Measurements from ENCODE around the gene AOAH.
"Not testable (repeated sequence)": the region's sequence is repeated elsewhere in the genome, so short reads cannot be mapped to it uniquely, and the experiment has no call there.

The AOAH gene

DNA sequence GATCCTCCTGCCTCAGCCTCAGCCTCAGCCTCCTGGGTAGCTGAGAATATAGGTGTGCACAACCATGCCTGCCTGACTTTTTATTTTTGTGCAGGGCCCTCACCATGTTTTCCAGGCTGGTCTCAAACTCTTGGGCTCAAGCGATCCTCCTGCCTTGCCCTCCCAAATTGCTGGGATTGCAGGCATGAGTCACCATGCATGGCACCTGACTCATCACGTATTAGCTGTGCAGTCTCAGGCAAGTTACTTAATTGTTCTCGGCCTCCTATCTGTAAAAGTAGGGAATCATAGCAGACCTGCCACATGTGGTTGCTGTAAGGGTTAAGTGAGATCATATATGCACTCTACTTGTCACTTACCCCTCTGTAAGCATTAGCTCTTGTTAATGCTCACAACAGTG lies 217.5 kb downstream of the AOAH start:
- no peak for DNase-seq (ENCODE audit: low spot score)

DNA sequence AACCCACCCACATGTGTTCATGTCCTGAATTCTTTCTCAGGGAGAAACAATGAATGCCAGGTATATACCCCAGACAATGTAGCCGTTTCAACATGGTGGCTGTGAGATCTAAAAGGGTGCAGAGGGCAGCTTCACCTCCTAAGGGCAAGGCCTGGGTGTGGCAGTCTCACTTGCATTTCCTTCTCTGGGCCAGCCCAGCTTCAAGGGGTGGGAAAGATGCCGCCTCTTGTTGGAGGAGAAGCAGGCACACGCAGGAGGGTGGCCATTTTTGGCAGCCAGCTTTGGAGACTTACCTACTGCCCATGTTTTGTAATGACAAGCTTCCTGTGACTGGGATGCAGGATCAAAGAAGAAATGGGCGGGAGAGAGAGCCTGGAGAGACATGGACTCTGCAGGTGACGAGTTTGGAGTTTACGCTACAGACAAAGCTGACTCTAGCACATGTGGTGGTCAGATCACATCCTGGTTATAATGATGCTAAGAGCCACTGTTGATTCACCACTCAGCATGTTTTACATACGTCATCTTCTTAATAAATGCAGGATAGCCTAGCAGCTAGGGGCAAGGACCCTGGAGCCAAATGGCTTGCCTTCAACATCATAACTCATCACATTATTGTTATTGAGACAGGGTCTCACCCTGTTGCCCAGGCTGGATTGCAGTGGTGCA lies 218.0 kb downstream of the AOAH start:
- no peak for DNase-seq (ENCODE audit: low spot score)

DNA sequence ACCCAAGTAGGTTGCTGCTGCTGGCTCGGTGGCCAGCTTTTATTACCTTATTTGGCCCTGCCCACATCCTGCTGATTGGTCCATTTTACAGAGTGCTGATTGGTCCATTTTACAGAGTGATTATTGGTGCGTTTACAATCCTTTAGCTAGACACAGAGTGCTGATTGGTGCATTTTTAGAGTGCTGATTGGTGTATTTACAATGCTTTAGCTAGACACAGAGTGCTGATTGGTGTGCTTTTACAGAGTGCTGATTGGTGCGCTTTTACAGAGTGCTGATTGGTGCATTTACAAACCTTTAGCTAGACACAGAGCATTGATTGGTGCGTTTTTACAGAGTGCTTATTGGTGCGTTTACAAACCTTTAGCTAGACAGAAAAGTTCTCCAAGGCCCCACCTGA lies 219.7 kb downstream of the AOAH start:
- not testable (repeated sequence) for DNase-seq (ENCODE audit: low spot score)

DNA sequence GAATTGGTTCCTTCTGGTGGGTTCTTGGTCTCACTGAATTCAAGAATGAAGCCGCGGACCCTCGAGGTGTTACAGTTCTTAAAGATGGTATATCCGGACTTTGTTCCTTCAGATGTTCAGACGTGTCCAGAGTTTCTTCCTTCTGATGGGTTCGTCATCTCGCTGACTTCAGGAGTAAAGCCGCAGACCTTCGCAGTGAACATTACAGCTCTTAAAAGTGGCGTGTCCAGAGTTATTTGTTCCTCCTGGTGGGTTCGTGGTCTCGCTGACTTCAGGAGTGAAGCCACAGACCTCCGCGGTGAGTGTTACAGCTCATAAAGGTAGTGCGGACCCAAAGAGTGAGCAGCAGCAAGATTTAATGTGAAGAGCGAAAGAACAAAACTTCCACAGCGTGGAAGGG lies 220.1 kb downstream of the AOAH start:
- not testable (repeated sequence) for DNase-seq (ENCODE audit: low spot score)

DNA sequence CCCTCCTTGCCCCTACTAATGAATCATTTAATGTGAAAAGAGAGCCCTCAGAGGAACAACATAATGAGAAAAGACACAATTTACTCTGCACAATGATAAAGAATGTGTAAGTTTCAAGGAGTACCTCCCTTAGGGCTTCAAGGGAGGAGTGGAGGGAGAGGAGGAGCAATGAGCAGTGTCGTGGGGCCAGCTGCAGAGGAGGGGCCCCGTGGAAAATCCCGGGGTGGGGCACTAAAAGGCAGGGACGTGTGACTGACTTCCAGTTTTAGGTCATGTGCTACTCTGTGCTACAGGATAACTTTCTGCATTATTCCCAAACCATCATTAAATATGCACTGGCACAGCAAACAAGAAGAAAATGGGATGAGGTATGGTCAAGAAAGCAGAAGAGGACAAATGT lies 226.5 kb downstream of the AOAH start:
- no peak for DNase-seq (ENCODE audit: low spot score)

DNA sequence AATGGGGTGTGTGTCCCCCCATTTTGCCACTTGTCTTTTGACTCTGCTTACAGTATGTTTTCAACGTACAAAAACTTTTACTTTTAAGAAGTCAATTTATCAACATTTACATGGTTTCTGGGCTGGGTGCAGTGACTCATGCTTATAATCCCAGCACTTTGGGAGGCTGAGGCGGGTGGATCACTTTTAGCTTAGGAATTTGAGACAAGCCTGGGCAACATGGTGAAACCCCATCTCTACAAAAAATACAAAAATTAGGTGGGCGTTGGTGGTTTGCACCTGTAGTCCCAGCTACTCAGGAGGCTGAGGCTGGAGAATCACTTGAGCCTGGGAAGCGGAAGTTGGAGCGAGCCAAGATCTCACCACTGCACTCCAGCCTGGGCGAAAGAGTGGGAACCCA lies 227.1 kb downstream of the AOAH start:
- DNase-seq (ENCODE audit: low spot score) = not testable (repeated sequence)

DNA sequence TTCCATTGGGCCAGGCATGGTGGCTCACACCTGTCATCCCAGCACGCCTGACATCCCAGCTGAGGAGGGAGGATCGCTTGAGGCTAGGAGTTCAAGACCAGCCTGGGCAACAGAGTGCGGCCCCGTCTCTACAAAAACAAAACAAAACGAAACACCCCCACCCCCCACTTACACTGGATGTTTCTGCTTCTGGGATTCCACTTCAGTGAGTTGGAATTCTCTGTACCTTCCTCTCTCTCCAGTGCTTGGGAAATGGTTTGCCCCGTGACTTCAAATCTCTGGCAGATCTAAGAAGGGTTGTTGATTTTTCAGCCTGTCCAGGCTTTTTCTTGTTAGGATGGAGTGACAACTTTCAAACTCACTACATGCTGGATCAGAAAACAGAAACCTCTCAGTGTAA lies 227.7 kb downstream of the AOAH start:
- no peak for DNase-seq (ENCODE audit: low spot score)

DNA sequence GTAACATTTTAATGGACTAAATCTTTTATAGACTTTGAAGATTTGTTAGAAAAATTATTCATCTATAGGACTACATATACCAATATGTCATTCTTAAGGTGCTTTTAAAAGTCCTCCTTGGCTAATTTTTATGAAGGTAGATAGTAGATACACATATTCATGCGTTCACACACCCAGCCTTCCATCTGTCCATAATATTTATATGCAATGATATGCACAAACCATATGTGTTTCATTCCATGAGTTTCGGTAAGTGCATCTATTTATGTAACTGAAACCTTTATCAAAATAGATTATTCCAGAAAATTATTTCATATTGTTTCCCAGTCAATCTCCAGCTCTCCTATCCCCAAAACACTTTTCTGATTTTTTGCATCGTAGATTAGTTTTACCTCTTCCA lies 233.0 kb downstream of the AOAH start:
- no peak for DNase-seq (ENCODE audit: low spot score)

DNA sequence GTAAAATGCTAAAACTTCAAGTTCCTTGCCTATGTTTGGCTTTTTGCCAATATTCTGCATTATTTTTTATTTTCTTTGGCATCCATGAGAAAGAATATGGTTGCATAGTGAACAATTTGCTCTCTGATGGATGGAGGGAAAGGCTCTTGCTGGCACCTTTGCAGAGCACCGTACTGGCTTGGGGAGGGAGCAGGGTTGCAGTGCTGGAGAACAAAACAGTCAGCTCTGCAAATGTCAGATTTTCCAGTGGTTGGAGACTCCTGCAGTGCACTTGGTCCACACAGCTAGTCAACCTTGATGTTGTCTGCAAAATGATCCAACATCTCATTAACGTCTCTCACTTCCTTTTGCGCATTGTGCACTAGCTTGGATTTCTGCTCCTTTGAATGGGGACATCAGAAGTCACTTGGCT lies 233.9 kb downstream of the AOAH start:
- no peak for DNase-seq (ENCODE audit: low spot score)

DNA sequence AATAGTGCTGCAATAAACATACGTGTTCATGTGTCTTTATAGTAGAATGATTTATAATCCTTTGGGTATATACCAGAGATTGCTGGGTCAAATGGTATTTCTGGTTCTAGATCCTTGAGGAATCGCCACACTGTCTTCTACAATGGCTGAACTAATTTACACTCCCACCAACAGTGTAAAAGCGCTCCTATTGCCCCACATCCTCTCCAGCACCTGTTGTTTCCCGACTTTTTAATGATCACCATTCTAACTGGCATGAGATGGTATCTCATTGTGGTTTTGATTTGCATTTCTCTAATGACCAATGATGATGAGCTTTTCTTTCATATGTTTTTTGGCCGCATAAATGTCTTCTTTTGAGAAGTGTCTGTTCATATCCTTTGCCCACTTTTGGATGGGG lies 235.6 kb downstream of the AOAH start:
- not testable (repeated sequence) for DNase-seq (ENCODE audit: low spot score)

DNA sequence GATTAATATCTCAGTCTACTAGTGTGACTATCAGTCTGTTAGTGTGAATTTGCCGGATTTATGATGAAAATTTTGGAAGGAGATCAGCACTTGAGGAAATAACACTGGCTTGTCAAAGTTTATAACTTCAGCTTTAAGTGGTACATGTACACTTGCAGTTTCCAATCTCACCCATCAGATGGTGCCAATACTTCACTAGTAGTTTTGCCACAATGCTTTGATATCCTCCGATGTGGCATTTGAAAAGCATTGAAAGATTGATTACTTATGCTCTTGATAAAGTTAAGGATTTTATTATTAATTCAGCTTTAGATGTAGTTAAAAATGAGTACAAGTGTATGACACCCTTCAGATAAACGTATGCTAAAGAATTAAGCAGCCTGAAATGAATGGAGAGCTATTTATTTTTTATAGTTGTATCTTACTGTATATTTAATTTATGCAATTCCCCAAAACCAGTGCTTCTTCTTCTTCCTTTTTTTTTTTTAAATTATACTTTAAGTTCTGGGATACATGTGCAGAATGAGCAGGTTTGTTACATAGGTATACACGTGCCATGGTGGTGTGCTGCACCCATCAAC lies 236.4 kb downstream of the AOAH start:
- peak; percentile 51 for DNase-seq (ENCODE audit: low spot score)

DNA sequence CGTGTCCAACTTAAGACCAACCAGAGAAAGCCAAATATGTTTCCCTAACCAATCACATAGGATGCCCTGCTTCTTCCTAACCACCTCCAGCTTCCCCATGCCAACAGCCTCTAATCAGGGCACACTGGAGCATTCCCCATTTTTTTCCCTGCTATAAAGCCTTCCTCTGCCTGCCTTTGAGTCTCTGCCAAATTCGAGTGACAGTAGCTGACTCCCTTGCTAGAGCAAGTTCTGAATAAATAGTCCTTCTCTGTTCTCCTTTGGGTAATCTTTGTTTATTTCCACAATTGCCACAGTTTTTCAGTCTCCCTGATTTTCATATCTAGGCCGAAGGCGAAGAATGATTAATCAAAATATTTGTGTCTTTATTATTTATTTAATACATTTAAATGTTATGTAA lies 238.0 kb downstream of the AOAH start:
- DNase-seq (ENCODE audit: low spot score) = no peak

DNA sequence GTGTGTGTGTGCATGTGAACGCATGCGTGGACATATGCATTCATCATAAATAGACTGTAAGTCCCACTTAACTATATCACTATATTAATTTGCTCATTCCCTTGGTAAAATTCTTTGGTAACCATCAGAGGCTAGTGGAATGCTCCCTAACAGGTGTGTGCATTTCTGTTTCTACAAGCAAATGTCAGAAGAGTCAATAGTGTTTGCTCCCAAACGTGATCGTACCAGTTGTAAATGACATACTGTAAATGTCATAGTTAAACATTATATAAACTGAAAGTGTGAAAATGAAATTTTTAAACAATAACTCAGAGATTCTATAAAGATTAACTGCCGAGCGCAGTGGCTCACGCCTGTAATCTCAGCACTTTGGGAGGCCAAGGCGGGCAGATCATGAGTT lies 240.0 kb downstream of the AOAH start:
- no peak for DNase-seq (ENCODE audit: low spot score)

DNA sequence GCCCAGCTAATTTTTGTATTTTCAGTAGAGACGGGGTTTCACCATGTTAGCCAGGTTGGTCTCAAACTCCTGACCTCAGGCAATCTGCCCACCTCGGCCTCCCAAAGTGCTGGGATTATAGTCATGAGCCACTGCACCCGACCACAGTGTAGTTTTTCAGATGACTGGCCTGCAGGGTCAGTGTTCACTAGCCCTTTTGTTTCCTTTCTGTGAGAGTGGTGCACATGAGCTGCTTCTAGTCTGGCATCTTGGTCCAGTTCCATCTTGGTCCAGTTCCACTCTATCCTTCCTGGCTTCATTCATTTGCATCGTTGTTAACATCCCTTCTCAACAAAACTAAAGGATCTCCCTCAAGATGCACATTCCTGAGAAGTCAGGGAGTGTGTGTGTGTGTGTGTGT lies 240.4 kb downstream of the AOAH start:
- not testable (repeated sequence) for DNase-seq (ENCODE audit: low spot score)

DNA sequence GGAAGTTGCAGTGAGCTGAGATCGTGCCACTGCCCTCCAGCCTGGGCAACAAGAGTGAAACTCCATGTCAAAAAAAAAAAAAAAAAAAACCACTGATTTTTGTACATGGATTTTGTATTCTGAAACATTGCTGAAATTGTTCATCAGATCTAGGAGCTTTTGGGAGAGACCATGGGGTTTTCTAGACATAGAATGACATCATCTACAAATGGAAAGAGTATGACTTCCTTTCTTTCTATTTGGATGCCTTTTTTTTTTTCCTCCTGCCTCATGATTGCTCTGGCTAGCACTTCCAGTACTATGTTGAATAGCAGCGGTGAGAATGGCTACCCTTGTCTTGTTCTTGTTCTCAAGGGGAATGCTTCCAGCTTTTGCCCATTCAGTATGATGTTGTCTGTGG lies 245.5 kb downstream of the AOAH start:
- no peak for DNase-seq (ENCODE audit: low spot score)

DNA sequence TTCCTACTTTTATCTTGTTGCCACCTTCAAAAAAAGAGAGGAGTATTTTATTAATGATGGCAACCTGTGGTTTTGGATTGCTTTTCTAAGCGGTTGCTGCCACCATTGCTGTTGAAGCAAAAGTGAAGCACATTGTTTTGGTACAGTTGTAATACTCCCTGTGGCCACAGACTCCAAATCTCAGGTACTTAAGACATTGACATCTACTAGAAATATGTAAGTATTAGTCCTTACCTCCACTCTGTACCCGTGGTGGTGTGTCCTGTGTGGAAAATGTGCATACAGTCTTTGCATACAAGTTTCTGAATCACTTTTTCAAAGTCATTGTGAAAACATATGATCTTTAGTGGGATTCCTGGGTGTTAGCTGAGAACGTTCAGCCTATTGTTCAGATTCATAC lies 248.9 kb downstream of the AOAH start:
- DNase-seq (ENCODE audit: low spot score) = no peak

DNA sequence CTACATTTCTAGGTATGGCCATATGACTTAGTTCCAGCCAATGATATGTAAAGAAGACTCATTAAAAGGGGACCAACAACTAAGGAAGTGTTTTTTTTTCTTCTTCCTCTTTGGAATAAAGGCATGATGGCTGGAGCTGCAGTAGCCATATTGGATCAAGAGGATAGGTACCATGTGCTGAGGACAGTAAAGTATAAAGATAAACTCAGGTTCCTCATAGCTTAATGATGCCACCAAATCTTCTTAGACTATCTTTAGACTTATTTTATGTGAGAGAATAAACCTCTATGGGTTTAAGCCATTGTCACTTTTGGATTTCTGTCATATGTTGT lies 249.3 kb downstream of the AOAH start:
- no peak for DNase-seq (ENCODE audit: low spot score)

DNA sequence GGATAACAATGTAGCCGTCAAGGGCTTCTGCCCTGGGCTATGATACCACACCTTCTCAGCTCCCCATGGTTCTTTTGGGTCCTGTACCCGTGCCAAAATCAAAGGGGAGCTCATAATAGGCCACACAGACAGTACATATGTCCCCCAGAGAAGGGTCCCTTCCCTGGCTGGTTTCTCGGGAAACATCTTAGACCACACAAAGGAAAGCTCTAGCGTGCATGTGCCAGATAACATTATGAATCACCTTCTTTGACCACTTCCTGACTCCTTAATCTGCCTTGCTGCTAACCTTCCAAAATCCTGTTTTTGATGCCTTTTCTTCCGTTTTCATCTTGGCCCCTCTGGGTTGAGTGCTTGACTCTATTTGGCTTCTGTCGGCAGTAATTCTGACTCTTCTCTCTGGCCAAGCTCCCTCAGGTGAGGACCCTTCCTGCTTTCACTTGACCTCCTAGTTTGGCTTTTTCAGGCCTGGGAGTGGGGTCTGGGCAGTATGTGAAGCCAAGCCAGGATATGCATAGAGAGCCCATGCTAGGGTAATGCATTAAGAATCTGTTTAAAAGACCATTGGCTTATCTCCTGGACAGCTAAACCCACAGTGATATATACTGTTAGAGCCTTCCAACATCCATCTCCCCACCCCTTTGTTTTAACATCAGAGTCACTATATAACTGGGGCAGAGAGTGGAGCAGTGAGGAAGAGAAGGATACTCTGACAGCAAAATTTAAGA lies 249.8 kb downstream of the AOAH start:
- peak; percentile 22 for DNase-seq (ENCODE audit: low spot score)

DNA sequence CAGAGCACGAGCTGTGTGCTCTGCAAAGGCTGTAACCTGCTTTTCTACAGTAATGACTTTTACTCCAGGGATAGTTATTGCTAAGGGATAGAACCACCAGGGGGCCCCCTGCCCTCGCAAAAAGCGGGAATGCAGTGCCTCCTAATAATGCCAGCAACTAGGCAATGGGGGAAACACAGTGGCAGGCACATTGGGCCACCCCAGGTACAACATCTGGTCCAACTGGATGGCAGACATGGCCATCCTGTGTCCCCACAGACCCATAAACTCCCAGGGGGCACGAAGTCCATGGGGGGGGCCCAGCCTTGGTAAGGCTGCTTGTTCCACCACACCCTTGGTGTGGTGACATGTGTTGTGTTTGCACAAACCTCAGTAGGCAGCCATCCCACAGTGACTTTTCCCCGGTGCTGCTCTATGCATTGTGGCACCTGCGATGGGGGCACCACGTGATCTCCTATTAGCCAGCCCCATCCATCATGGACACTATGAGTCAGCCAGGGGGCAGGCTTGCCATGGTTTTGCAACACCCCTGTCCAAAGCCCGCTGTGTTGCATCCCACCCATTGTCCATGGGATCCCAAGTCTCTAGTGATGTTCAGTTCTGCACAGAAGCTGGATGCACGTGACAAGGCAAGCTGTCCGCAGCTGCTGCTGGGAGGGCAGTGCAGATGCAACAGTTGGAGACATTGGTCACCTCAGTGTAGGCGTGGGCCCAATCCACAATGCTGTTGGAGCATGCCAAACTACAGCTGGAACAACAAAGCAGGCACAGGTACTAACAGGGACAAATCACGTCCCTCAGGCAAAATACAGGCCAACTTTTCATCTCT lies 250.6 kb downstream of the AOAH start:
- DNase-seq (ENCODE audit: low spot score) = peak; percentile 13

DNA sequence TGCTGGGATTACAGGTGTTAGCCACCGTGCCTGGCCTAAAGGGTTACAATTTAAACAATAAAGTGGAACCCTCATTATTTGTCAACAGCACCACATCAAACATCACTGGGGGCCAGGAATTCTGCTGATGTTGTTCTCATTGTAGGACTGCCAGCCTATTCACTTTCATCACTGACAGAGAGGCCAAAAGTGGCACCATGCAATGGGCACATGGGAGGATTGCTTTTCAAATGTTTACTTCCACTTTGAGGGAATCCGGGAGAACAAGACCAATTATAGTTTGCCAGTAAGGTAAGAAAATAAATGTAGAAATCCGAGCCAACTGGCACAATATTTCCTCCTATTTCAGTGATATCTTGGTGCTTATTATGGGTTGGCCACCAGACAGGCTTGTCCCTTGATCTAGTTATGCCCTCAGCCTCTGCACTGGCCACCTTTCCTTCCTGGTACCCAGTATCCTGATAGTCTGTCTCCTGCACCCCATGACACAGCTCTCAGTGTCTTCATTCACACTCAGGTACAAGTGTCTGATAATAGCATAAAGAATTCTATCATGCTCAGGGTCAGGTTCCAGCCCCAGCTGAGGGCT lies 252.1 kb downstream of the AOAH start:
- DNase-seq (ENCODE audit: low spot score) = no peak

DNA sequence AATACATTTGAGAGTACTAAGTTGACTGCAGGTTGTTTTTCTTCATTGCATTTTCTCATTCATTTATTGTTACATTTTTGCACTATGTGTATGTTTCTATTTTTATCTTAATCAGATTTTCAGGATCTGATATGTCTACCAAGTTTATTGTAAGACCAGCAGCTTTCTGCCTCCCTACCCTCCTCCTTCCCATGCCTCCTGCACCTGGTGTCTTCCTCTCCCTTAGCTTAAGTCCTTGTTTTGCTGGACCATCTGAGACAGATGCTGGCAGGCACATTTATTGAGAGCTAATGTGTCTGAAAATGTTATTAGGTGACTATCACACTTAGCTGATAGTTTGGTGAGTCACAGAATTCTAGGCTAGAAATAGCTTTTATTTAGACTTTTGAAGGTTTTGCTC lies 255.1 kb downstream of the AOAH start:
- DNase-seq (ENCODE audit: low spot score) = no peak

DNA sequence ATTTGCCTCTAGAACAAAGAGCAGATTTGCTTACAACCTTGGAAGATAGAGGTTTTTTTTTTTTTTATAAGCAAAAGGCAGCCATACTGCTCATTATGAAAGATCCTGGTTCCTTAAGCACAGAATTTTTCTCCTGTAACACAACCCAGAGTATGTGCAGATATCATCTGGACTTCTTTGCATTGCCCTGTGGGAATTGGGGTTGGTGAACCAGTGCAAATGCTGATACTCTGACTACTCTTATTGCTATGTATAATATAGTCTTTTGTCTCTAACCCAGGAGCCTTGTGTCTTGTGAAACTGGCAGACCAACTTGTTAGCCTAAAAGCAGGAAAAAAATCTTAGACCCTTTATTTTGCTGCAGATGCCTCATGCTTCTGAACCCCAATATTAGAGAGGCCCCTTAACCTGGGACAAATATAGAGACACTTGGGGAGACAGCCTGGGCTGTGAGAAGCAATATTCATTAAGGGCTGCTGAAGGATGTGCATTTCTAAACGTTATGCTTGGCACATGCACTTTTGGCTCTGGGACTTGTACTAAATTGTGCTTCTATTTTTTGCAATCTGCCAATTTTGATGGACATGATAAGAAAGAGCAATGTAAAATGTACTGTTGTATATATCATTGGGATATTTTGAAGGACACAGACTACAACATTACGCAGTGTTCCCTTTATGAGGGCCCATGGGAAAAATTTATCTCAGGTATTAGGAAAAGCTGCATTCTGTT lies 255.8 kb downstream of the AOAH start:
- DNase-seq (ENCODE audit: low spot score) = no peak
